OCI-LY3 (cell line): ENCODE data around the gene SYT7.

Experiments used
- EZH2phosphoT487 ChIP-seq: fragments of 200-600 bp; shearing (Covaris generic); IDR thresholded peaks from 2 replicates; pipeline ENCODE4 v1.6.1; 2018; ENCODE audit warnings: antibody characterized with exemption, mixed run types, low read depth
- TF ChIP-seq, protein P1 (sequence below): fragments of 200-600, 300-600 bp; sonication (generic); IDR thresholded peaks from 2 replicates; pipeline ENCODE4 v1.5.1; 2014; ENCODE audit warnings: antibody characterized with exemption, low read length, low read depth

DNA sequence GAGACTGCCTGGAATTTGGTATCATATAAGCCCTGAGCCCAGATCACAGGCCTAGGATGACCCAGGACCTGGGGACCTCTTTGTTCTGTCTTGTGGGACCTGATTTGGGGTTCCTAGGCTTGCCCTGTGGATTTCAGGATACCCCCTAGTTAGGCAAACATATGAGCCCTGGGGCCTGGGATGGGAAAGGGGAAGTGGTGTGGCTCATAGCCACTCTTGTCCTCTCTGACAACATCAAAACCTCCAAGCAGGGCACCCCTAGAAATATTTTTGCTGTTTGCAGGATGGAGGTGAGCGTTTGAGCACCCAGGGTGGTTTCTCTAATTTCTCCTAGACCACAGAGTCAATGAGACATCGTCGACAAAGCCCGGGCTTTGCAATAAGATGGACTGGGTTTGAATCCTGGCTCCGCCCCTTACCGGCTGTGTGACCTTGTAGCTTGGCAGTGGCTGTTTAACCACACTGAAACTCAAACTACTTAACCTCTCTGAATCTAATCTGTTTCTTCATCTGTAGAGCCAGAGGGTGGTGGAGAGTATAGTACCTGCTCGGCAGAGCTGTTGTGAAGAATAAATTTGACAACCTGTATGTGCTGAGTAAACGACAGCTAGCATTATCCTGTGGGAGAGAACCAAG, 77.6 kb downstream of the SYT7 start:
- TF ChIP-seq, protein P1, sequence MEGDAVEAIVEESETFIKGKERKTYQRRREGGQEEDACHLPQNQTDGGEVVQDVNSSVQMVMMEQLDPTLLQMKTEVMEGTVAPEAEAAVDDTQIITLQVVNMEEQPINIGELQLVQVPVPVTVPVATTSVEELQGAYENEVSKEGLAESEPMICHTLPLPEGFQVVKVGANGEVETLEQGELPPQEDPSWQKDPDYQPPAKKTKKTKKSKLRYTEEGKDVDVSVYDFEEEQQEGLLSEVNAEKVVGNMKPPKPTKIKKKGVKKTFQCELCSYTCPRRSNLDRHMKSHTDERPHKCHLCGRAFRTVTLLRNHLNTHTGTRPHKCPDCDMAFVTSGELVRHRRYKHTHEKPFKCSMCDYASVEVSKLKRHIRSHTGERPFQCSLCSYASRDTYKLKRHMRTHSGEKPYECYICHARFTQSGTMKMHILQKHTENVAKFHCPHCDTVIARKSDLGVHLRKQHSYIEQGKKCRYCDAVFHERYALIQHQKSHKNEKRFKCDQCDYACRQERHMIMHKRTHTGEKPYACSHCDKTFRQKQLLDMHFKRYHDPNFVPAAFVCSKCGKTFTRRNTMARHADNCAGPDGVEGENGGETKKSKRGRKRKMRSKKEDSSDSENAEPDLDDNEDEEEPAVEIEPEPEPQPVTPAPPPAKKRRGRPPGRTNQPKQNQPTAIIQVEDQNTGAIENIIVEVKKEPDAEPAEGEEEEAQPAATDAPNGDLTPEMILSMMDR = no peak
- TF ChIP-seq EZH2phosphoT487 = no peak
